Keratinocyte (primary cell): ENCODE measurements around the gene KDM5C. TPM values are rescaled to one million over a fixed set of nuclear protein-coding genes. Genes with fewer than 3 reads are reported as not detected.

Experiments
- DNase-seq: peaks from one replicate; pipeline ENCODE4 v3.0.0-alpha.2; 2011; ENCODE audit warnings: low read depth, missing footprints, low spot score
- FAIRE-seq: peaks from 2 replicates; lab custom pipeline; 2011; peaks lifted over from hg19 to GRCh38; lab: Jason Lieb, UNC
- H2AFZ ChIP-seq: 2 replicates; pipeline ENCODE4 v1.6.0; 2012; ENCODE audit warnings: low read length, control low read depth, inconsistent platforms; ENCODE audit not compliant: control insufficient read depth
- H3K27ac ChIP-seq: 2 replicates; pipeline ENCODE4 v1.5.1; 2011; ENCODE audit warnings: low read length; ENCODE audit not compliant: control insufficient read depth, insufficient read depth
- H3K27me3 ChIP-seq: 3 replicates; pipeline ENCODE4 v1.6.0; 2011; ENCODE audit warnings: low read length; ENCODE audit not compliant: control insufficient read depth, insufficient read depth; ENCODE audit errors: extremely low read depth
- H3K36me3 ChIP-seq, 2 experiments: 2 replicates in 1 of 2; 3 replicates in 1 of 2; pipeline ENCODE4 v1.5.1; 2011; ENCODE audit warnings: low read length in 2 of 2, mild to moderate bottlenecking in 1 of 2; ENCODE audit not compliant: control insufficient read depth in 2 of 2, insufficient read depth in 2 of 2; ENCODE audit errors: extremely low read depth in 1 of 2
- H3K4me1 ChIP-seq: 3 replicates; pipeline ENCODE4 v1.5.1; 2011; ENCODE audit warnings: low read length; ENCODE audit not compliant: control insufficient read depth, insufficient read depth; ENCODE audit errors: extremely low read depth
- H3K4me2 ChIP-seq: 3 replicates; pipeline ENCODE4 v1.6.0; 2011; ENCODE audit warnings: low read depth, low read length; ENCODE audit not compliant: control insufficient read depth, insufficient read depth; ENCODE audit errors: extremely low read depth
- H3K4me3 ChIP-seq, 3 experiments: fragments of 200-600 bp in 1 of 3; sonication (generic) in 1 of 3; 2 replicates in 2 of 3; 3 replicates in 1 of 3; pipeline ENCODE4 v1.5.1; 2011 to 2016; ENCODE audit warnings: low read length in 3 of 3, mild to moderate bottlenecking in 3 of 3, control low read depth in 2 of 3, inconsistent platforms in 1 of 3, low read depth in 1 of 3, mixed read lengths in 1 of 3, mixed run types in 1 of 3, moderate library complexity in 1 of 3; ENCODE audit not compliant: control insufficient read depth in 2 of 3, insufficient read depth in 2 of 3; ENCODE audit errors: extremely low read depth in 1 of 3
- H3K79me2 ChIP-seq: 2 replicates; pipeline ENCODE4 v1.6.0; 2012; ENCODE audit warnings: low read length; ENCODE audit not compliant: control insufficient read depth, insufficient read depth
- H3K9ac ChIP-seq: 3 replicates; pipeline ENCODE4 v1.6.0; 2011; ENCODE audit warnings: low read length; ENCODE audit not compliant: control insufficient read depth, insufficient read depth; ENCODE audit errors: extremely low read depth
- H3K9me1 ChIP-seq: 3 replicates; pipeline ENCODE4 v1.6.0; 2011; ENCODE audit warnings: low read length; ENCODE audit not compliant: control insufficient read depth, insufficient read depth; ENCODE audit errors: extremely low read depth
- H3K9me3 ChIP-seq: 2 replicates; pipeline ENCODE4 v1.5.1; 2012; ENCODE audit warnings: low read depth, low read length; ENCODE audit not compliant: control insufficient read depth
- H4K20me1 ChIP-seq: 3 replicates; pipeline ENCODE4 v1.6.0; 2011; ENCODE audit warnings: low read length; ENCODE audit not compliant: control insufficient read depth, insufficient read depth; ENCODE audit errors: extremely low read depth
- EZH2 ChIP-seq: IDR thresholded peaks from one replicate; pipeline ENCODE4 v1.6.1; 2012; ENCODE audit warnings: inconsistent platforms, mild to moderate bottlenecking, low read length, moderate library complexity
- dilution Hi-C: fragments of 300-500 bp; cut with MboI; formaldehyde crosslinking; loops from one replicate; pipeline ENCODE4 v1.7.0; 2020; ENCODE audit warnings: low sequenced_read_pairs; ENCODE audit not compliant: extremely low pct_ligation_motif_present
- polyA plus RNA-seq, 5 experiments: library from polyadenylated mRNA; depleted of rRNA in 3 of 5; stranded (reverse) in 3 of 5; stranded (forward) in 1 of 5; unstranded in 1 of 5; fragments of >200 nt; gene quantifications; 1 replicate in 1 of 5; 2 replicates in 3 of 5; 3 replicates in 1 of 5; pipeline versions ENCODE4 v1.2.1 to v1.2.3, GENCODE V29; 2011 to 2012; ENCODE audit warnings: missing spikeins in 2 of 5, low read depth in 1 of 5, low replicate concordance in 1 of 5
- TF ChIP-seq, protein P1 (sequence below), 3 experiments: IDR thresholded peaks in 1 of 3; conservative IDR thresholded peaks in 1 of 3; optimal IDR thresholded peaks in 1 of 3; 2 replicates in 2 of 3; 3 replicates in 1 of 3; pipeline versions ENCODE3 to v1.5.1; 2011; ENCODE audit warnings: low read length in 3 of 3, mild to moderate bottlenecking in 3 of 3, moderate library complexity in 2 of 3, control low read depth in 1 of 3, inconsistent platforms in 1 of 3; ENCODE audit not compliant: insufficient read depth in 2 of 3; ENCODE audit errors: extremely low read depth in 1 of 3

Gene KDM5C
- polyA plus RNA-seq, 1 donor (not counting 4 experiments of a cell fraction or from before 2014, with no cell fraction given) = 46.0 TPM

GRCh38 chrX:53242310-53242709 lies 17.3 kb upstream of the KDM5C start:
- no peaks in the 10 kb centered on the region for H3K27me3 ChIP-seq
- dilution Hi-C loops = no loop called here
- no peak for FAIRE-seq
- no peaks in the 10 kb centered on the region for H3K9me1 ChIP-seq
- peaks cover 0 to 3% of the 10 kb centered on the region in 2 experiments for H3K36me3 ChIP-seq
- H3K9ac ChIP-seq = no peak overlapping the region
- no peaks in the 10 kb centered on the region for H4K20me1 ChIP-seq
- H2AFZ ChIP-seq = no peak overlapping the region
- no peak overlapping the region for H3K4me2 ChIP-seq
- H3K9me3 ChIP-seq = no peaks in the 10 kb centered on the region
- no peak for DNase-seq
- no peak for TF ChIP-seq EZH2
- TF ChIP-seq, protein P1, sequence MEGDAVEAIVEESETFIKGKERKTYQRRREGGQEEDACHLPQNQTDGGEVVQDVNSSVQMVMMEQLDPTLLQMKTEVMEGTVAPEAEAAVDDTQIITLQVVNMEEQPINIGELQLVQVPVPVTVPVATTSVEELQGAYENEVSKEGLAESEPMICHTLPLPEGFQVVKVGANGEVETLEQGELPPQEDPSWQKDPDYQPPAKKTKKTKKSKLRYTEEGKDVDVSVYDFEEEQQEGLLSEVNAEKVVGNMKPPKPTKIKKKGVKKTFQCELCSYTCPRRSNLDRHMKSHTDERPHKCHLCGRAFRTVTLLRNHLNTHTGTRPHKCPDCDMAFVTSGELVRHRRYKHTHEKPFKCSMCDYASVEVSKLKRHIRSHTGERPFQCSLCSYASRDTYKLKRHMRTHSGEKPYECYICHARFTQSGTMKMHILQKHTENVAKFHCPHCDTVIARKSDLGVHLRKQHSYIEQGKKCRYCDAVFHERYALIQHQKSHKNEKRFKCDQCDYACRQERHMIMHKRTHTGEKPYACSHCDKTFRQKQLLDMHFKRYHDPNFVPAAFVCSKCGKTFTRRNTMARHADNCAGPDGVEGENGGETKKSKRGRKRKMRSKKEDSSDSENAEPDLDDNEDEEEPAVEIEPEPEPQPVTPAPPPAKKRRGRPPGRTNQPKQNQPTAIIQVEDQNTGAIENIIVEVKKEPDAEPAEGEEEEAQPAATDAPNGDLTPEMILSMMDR (optimal IDR thresholded peaks at IDR 0.05 in 1 of 3, IDR thresholded peaks at IDR 0.05 in 1 of 3, conservative IDR thresholded peaks at IDR 0.05 in 1 of 3; ENCODE audit: extremely low read depth in 1 of 3, insufficient read depth in 2 of 3, low read length in 3 of 3) = no peak
- no peaks in the 10 kb centered on the region for H3K79me2 ChIP-seq
- no peak overlapping the region for H3K4me3 ChIP-seq
- no peak overlapping the region for H3K27ac ChIP-seq
- H3K4me1 ChIP-seq = no peaks in the 10 kb centered on the region

DNA sequence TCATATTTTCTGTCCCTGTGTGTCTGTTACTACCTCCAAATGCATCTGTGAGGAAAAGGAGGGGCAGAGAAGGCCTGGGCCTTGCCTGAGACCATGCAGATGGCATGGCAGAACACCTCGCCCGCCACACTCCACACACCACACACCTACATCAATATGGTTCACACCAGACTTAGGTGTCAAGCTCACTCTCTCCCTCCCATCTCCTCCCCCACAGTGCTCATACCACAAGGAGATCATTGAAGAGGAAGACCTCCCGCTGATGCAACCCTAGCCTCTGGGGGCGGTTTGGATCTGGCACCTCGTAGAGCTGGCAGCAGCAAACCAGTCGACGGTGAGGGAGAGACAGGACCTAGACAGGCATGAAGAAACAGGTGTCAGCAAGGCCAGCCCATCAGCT lies 16.6 kb upstream of the KDM5C start:
- Histone ChIP-seq H2AFZ (no peak overlapping the region), H3K9me1 (no peaks in the 10 kb centered on the region), H3K9me3 (no peaks in the 10 kb centered on the region), H3K36me3 (peaks cover 0 to 2% of the 10 kb centered on the region in 2 experiments), H3K27ac (no peak overlapping the region), H3K27me3 (no peaks in the 10 kb centered on the region), H4K20me1 (no peaks in the 10 kb centered on the region), H3K4me3 (no peak overlapping the region), H3K79me2 (no peaks in the 10 kb centered on the region), H3K4me2 (no peak overlapping the region), H3K4me1 (no peaks in the 10 kb centered on the region), H3K9ac (no peak overlapping the region)
- FAIRE-seq (no peak), DNase-seq (no peak)
- dilution Hi-C loops = no loop called here
- TF ChIP-seq, protein P1 (optimal IDR thresholded peaks at IDR 0.05 in 1 of 3, IDR thresholded peaks at IDR 0.05 in 1 of 3, conservative IDR thresholded peaks at IDR 0.05 in 1 of 3; ENCODE audit: extremely low read depth in 1 of 3, insufficient read depth in 2 of 3, low read length in 3 of 3) = no peak
- no peak for TF ChIP-seq EZH2
